Measurements from ENCODE around the gene ZBED4. TPM values are rescaled to one million over a fixed set of nuclear protein-coding genes. Genes with fewer than 3 reads are reported as not detected.

ZBED4 gene
- polyA plus RNA-seq, 1 experiment = 6.3 TPM

DNA sequence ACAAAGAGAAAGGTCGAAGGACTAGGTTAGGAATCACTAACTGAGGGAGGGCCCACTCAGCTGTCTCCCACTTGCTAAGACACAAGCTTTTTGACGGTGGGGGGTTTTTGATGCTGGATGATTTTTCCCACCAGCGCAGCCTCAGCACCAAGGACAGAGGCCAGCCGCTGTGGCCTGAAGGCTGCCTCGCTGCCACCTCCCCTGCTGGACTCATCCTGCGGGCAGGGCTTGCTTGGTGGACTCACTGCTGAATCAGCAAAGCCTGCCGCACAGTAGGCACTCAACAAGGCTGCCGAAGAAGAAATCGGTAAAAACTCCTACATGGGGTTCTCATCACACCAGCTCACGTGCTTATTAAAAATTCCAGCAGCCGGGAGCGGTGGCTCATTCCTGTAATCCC is 62.0 kb downstream of the ZBED4 start:
- TF ChIP-seq, protein P1, sequence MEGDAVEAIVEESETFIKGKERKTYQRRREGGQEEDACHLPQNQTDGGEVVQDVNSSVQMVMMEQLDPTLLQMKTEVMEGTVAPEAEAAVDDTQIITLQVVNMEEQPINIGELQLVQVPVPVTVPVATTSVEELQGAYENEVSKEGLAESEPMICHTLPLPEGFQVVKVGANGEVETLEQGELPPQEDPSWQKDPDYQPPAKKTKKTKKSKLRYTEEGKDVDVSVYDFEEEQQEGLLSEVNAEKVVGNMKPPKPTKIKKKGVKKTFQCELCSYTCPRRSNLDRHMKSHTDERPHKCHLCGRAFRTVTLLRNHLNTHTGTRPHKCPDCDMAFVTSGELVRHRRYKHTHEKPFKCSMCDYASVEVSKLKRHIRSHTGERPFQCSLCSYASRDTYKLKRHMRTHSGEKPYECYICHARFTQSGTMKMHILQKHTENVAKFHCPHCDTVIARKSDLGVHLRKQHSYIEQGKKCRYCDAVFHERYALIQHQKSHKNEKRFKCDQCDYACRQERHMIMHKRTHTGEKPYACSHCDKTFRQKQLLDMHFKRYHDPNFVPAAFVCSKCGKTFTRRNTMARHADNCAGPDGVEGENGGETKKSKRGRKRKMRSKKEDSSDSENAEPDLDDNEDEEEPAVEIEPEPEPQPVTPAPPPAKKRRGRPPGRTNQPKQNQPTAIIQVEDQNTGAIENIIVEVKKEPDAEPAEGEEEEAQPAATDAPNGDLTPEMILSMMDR (IDR thresholded peaks at IDR 0.05; ENCODE audit: low read depth, low read length) = no peak
- Histone ChIP-seq H3K9me3 (ENCODE audit: control insufficient read depth, insufficient read depth, low read length) (no peaks in the 10 kb centered on the region; the same call in 1 of the 2 replicates), H3K27ac (ENCODE audit: low read depth, low read length) (no peak overlapping the region), H3K4me3 (ENCODE audit: low read depth, low read length) (no peak overlapping the region), H3K27me3 (ENCODE audit: control insufficient read depth, insufficient read depth, low read length) (no peaks in the 10 kb centered on the region)
- ChIA-PET CTCF (no interaction called here), POLR2A (no interaction called here)
- DNase-seq (ENCODE audit: low read depth, low spot score) = no peak

DNA sequence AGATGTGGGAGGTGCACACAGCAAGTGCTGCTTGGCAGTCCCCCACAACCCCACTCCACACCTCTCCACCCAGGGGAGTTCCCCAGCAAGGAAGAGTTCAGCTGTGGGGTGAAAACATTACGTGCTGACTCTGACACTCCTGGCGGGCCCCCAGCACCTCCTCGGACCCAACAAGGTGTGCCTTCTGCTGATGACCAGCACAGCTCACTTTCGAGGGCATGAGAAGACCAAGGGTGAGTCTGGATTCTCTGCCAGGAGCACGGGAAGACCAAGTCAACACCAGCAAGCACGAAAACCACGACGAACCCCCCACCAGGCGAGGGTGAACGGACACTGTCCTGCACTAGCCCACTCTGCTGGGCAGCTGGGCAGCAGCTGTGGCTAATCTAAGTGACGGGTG is 63.2 kb downstream of the ZBED4 start:
- Histone ChIP-seq H3K27me3 (ENCODE audit: control insufficient read depth, insufficient read depth, low read length) (no peaks in the 10 kb centered on the region), H3K4me3 (ENCODE audit: low read depth, low read length) (no peak overlapping the region), H3K27ac (ENCODE audit: low read depth, low read length) (no peak overlapping the region), H3K9me3 (ENCODE audit: control insufficient read depth, insufficient read depth, low read length) (no peaks in the 10 kb centered on the region; the same call in 1 of the 2 replicates)
- TF ChIP-seq, protein P1 (IDR thresholded peaks at IDR 0.05; ENCODE audit: low read depth, low read length) = no peak
- DNase-seq (ENCODE audit: low read depth, low spot score) = no peak
- POLR2A ChIA-PET = no interaction called here
- CTCF ChIA-PET = no interaction called here

DNA sequence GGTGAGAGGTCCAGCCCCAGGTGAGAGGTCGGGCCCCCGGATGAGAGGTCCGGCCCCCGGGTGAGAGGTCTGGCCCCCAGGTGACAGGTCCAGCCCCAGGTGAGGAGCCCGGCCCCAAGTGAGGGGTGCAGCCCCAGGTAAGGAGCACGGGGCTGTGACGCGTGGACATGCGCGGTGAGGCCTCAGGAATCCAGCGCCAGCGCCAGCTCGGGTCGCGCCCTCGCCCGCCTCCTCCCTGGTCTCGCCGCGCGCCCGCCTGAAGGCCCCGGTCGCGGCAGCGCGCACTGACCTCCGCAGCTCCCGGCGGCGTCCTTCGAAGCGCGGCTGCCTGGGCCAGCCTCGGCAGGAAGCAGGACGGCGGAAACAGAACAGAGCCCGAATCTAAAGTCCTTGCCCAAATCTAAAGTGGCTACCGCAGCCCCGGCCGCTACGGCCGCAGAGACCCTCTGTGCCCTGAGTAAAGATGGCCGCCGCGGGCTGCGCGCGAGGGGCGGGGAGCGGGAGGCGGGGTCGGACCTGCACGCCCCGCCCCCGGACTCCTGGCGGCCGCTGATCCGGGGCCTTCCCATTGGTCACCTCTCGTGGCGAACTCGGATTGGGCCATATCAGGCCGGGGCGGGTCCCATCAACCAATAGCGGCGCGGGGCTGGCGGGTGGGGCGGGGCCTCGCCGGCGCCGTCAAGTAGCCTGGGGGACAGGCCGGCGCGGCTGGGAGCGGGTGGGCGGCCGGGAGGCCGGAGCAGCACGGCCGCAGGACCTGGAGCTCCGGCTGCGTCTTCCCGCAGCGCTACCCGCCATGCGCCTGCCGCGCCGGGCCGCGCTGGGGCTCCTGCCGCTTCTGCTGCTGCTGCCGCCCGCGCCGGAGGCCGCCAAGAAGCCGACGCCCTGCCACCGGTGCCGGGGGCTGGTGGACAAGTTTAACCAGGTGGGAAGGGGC is 64.6 kb downstream of the ZBED4 start, which contains the start of the genes ALG12 and CRELD2:
TSS of gene ALG12 (minus strand) at position 465 of the 937 bp plus-strand sequence. CDS start 4,673 bp downstream, outside the sequence.
TSS of gene CRELD2 (plus strand) at position 661 of the 937 bp plus-strand sequence. CDS start at position 797, 136 bp downstream.
- peak; percentile 91 for DNase-seq (ENCODE audit: low read depth, low spot score)

DNA sequence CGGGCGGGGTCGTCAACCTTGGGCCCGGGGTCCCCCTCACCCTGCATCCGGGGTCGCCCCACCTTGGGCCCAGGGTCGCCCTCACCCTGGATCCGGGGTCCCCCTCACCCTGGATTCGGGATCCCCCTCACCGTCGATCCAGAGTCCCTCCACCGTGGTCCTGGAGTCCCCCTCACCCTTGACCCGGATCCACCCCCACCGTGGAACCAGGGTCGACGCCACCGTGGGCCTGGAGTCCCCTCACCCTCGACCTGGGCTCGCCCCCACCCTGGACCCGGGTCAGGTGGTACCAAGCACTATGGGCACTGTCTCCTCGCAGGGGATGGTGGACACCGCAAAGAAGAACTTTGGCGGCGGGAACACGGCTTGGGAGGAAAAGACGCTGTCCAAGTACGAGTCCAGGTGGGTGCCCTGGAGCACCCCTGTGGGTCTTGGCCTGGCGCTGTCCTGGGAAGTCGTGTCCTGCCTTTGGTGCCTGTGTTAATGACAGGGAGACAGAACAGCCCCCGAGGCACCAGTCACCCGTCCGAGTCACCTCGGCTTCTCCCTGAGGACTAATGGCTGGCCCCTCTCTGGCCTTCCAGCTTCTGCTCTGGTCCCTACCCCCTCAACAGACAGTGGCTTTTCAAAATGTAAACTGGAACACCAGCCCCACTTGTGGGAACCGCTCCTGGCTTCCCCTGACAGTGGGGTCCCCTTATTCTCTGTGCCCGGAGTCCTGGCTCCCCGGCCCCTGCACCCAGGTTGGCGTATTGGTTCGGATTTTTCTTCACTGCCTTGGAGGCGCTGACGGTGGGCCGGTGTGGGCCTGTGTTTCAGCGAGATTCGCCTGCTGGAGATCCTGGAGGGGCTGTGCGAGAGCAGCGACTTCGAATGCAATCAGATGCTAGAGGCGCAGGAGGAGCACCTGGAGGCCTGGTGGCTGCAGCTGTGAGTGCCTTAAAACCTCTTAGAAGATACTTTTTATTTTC is 65.6 kb downstream of the ZBED4 start:
- H3K9me3 ChIP-seq (ENCODE audit: control insufficient read depth, insufficient read depth, low read length) = no peaks in the 10 kb centered on the region; the same call in 1 of the 2 replicates
- peak overlapping the region; percentile 70 for H3K4me3 ChIP-seq (ENCODE audit: low read depth, low read length)
- no peak overlapping the region for H3K27ac ChIP-seq (ENCODE audit: low read depth, low read length)
- no peak for DNase-seq (ENCODE audit: low read depth, low spot score)
- TF ChIP-seq, protein P1 (IDR thresholded peaks at IDR 0.05; ENCODE audit: low read depth, low read length) = no peak
- ChIA-PET POLR2A (no interaction called here), CTCF (interaction anchor here (0.8 kb wide), 1 partner anchor 111 kb away, joined by 3 read pairs; no protein-coding TSS in a partner anchor)
- H3K27me3 ChIP-seq (ENCODE audit: control insufficient read depth, insufficient read depth, low read length) = no peaks in the 10 kb centered on the region

More for the DNA sequence above, 64.6 kb downstream of the ZBED4 start, which contains the start of the genes ALG12 and CRELD2:
- Histone ChIP-seq H3K27me3 (ENCODE audit: control insufficient read depth, insufficient read depth, low read length) (no peaks in the 10 kb centered on the region), H3K4me3 (ENCODE audit: low read depth, low read length) (peak within 1 kb of the TSS; percentile 81), H3K9me3 (ENCODE audit: control insufficient read depth, insufficient read depth, low read length) (no peaks in the 10 kb centered on the region; the same call in 1 of the 2 replicates), H3K27ac (ENCODE audit: low read depth, low read length) (peak within 1 kb of the TSS; percentile 77)
- CTCF ChIA-PET = no interaction called here
- TF ChIP-seq, protein P1 (IDR thresholded peaks at IDR 0.05; ENCODE audit: low read depth, low read length) = no peak
- POLR2A ChIA-PET = interaction anchor here (1.0 to 1.1 kb wide), 2 partner anchors 10 to 150 kb away, joined by 3 read pairs; no protein-coding TSS in a partner anchor

All from AG04450 (cell line).